H1 (cell line): ENCODE data around the gene RPS6KA2. TPM values are rescaled to one million over a fixed set of nuclear protein-coding genes. Genes with fewer than 3 reads are reported as not detected.

Source experiments
- BCL11A ChIP-seq, 2 experiments: IDR thresholded peaks; one replicate each; pipeline ENCODE4 v1.6.1; 2011; ENCODE audit warnings: low read depth in 2 of 2, low read length in 2 of 2, mild to moderate bottlenecking in 2 of 2
- GABPA ChIP-seq: IDR thresholded peaks from 2 replicates; pipeline ENCODE4 v1.6.1; 2011; ENCODE audit warnings: mild to moderate bottlenecking, low read length, moderate library complexity, borderline replicate concordance; ENCODE audit not compliant: insufficient read depth
- SP1 ChIP-seq: IDR thresholded peaks from 2 replicates; pipeline ENCODE4 v1.6.1; 2011; ENCODE audit warnings: low read depth, low read length
- polyA plus RNA-seq, 7 experiments: library from polyadenylated mRNA; depleted of rRNA in 3 of 7; stranded (reverse) in 5 of 7; unstranded in 2 of 7; fragments of >200 nt in 5 of 7; fragments of 200-250 nt in 2 of 7; gene quantifications; 1 replicate in 5 of 7; 2 replicates in 1 of 7; 4 replicates in 1 of 7; pipeline versions ENCODE4 v1.2.1 to v1.2.3, GENCODE V29; 2011 to 2013; ENCODE audit warnings: missing spikeins in 2 of 7, mixed read lengths in 2 of 7
- total RNA-seq: library from RNA; stranded (reverse); fragmentation: NEBNext Ultra II Directional; extraction: Animal tissue kit (Norgen Biotek cat#: 25700); gene quantifications from 2 replicates; pipeline ENCODE4 v1.2.1, GENCODE V29; 2021
- TF ChIP-seq, protein P1 (sequence below): IDR thresholded peaks from 2 replicates; pipeline ENCODE4 v1.6.1; 2012; ENCODE audit warnings: inconsistent platforms
- TF ChIP-seq, protein P2 (sequence below): IDR thresholded peaks from 2 replicates; pipeline ENCODE4 v1.6.1; 2011; ENCODE audit warnings: low read length, improper control_type of control experiment
- TF ChIP-seq, protein P3 (sequence below), 3 experiments: IDR thresholded peaks; 1 replicate in 2 of 3; 2 replicates in 1 of 3; pipeline versions ENCODE4 v1.5.1 to v1.6.1; 2011; ENCODE audit warnings: low read length in 3 of 3, mild to moderate bottlenecking in 3 of 3, inconsistent platforms in 2 of 3, low read depth in 1 of 3, moderate library complexity in 1 of 3; ENCODE audit not compliant: insufficient read depth in 1 of 3; ENCODE audit errors: control extremely low read depth in 1 of 3
- TF ChIP-seq, protein P4 (sequence below): IDR thresholded peaks from 2 replicates; pipeline ENCODE4 v1.6.1; 2011; ENCODE audit warnings: low read depth, mild to moderate bottlenecking, low read length; ENCODE audit not compliant: insufficient read depth

RPS6KA2 gene
- total and polyA plus RNA-seq, 2 of the 8 experiments (the other 6 are each of a cell fraction or from before 2014, with no cell fraction given): 8.8 to 25.7 TPM

DNA sequence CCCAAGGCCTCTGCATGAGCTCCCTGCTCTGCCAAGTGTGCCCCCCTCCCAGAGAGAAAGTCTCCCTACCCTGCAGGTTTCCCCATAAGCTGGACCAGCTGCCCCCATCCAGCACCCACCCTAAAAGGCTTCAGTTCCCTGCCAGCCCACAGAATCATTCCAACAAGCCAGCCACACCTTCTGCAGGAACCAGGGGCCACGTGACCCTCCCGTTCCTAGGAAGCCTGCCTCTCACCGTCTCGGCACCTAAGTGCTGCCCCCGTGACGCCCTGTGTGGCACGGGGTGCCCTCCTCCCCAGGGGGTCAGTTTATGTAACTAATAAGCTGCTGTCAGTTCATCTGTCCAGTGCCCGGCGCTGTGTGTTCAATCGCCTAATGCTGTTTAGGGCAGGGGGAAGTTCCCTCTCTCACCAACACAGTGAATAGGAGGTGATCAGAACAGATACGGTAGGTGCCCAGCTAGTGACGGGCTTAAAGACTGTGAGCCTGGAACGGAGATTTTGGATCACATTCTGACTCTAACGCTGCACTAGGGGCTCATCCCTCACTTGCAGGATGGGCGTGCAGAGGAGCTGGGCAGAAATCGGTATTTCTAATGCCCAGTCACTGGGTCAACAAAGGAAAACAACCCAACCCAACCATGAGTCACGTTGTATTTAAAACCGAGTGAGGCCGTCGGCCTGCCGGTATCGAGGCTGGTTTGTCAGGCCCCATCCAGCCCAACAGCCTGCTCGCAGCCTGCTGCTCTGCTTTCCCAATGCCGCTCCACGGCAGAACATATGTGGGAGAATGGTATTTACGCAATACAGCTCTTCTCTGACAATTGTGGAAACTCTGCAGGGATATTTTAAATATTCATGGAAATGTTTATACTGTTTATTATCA is 96.6 kb downstream of the RPS6KA2 start (continued):
- TF ChIP-seq, protein P1, sequence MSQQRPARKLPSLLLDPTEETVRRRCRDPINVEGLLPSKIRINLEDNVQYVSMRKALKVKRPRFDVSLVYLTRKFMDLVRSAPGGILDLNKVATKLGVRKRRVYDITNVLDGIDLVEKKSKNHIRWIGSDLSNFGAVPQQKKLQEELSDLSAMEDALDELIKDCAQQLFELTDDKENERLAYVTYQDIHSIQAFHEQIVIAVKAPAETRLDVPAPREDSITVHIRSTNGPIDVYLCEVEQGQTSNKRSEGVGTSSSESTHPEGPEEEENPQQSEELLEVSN: no peak
- TF ChIP-seq GABPA: no peak
- no peak for TF ChIP-seq SP1
- TF ChIP-seq, protein P2, sequence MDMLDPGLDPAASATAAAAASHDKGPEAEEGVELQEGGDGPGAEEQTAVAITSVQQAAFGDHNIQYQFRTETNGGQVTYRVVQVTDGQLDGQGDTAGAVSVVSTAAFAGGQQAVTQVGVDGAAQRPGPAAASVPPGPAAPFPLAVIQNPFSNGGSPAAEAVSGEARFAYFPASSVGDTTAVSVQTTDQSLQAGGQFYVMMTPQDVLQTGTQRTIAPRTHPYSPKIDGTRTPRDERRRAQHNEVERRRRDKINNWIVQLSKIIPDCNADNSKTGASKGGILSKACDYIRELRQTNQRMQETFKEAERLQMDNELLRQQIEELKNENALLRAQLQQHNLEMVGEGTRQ: no peak
- no peak for TF ChIP-seq BCL11A (IDR thresholded peaks at IDR 0.05; ENCODE audit: low read depth in 2 of 2, low read length in 2 of 2)
- TF ChIP-seq, protein P3, sequence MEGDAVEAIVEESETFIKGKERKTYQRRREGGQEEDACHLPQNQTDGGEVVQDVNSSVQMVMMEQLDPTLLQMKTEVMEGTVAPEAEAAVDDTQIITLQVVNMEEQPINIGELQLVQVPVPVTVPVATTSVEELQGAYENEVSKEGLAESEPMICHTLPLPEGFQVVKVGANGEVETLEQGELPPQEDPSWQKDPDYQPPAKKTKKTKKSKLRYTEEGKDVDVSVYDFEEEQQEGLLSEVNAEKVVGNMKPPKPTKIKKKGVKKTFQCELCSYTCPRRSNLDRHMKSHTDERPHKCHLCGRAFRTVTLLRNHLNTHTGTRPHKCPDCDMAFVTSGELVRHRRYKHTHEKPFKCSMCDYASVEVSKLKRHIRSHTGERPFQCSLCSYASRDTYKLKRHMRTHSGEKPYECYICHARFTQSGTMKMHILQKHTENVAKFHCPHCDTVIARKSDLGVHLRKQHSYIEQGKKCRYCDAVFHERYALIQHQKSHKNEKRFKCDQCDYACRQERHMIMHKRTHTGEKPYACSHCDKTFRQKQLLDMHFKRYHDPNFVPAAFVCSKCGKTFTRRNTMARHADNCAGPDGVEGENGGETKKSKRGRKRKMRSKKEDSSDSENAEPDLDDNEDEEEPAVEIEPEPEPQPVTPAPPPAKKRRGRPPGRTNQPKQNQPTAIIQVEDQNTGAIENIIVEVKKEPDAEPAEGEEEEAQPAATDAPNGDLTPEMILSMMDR (IDR thresholded peaks at IDR 0.05; ENCODE audit: control extremely low read depth in 1 of 3, insufficient read depth in 1 of 3, low read depth in 1 of 3, low read length in 3 of 3): no peak
- TF ChIP-seq, protein P4, sequence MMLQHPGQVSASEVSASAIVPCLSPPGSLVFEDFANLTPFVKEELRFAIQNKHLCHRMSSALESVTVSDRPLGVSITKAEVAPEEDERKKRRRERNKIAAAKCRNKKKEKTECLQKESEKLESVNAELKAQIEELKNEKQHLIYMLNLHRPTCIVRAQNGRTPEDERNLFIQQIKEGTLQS: no peak
